HG03175 (cell line): ENCODE results near the gene ARHGEF3.

Experiments used
- ATAC-seq: cut with Tn5 transposase; IDR thresholded peaks from one replicate; pipeline ENCODE4 v1.9.1; 2021; ENCODE audit warnings: mild to moderate bottlenecking, moderate library complexity; ENCODE audit not compliant: unreplicated experiment

ARHGEF3 gene

DNA sequence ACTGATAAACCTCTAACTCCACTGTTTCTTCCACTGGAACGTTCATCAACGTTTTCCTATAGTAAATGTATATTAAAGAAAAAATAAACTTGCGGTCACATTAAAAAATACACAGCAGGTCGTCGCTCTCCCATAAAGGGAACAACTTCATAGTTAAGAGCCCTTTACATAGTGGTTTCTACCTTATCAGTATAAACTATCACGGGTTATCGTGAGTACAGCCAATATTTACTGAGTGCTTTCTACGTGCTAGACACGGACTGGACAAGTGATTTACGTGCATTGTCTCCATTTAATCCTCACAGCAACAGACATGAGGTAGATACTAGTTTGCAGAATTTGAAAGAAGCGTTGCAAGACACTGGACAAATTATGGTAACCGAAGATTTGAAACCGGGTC is 117.7 kb downstream of the ARHGEF3 start:
- ATAC-seq = no peak

DNA sequence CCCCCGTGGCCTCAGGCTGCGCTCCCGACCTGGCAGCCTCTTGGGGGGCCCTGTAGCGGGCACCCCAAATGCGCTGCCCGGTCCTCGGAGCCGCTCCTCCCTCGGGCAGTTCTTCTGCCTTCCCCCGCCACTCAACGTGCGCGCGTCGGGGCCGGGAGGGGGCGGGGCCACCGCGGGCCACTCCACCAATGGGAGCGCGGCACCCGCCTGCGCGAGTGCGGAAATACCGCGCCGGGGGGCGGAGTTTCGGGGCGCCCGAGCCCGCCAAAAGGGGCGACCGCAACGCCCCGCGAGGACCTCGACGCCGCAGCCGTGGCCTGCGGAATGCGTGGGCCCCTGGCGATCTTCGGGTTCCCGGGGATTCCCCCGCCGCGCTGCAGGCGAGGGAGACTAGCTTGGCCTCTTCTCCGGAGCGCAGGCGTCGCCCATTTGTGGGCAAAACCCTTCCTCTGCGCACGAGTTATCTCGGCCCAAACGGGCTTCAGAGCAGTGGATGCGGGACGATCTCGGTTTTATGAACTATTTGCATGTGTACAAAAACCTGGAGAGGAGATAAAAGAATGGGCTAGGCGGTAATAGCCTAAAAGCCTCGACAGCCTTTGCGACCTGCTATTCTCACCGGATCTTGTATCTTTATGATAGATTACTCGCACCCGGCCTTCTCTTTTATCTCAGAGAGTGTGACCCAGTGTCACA is 118.5 kb downstream of the ARHGEF3 start, which contains the start of gene TASOR:
Gene TASOR (minus strand): TSS at position 144 of the 696 bp plus-strand sequence. CDS start 259 bp downstream, outside the sequence.
- peak; percentile 80 for ATAC-seq

DNA sequence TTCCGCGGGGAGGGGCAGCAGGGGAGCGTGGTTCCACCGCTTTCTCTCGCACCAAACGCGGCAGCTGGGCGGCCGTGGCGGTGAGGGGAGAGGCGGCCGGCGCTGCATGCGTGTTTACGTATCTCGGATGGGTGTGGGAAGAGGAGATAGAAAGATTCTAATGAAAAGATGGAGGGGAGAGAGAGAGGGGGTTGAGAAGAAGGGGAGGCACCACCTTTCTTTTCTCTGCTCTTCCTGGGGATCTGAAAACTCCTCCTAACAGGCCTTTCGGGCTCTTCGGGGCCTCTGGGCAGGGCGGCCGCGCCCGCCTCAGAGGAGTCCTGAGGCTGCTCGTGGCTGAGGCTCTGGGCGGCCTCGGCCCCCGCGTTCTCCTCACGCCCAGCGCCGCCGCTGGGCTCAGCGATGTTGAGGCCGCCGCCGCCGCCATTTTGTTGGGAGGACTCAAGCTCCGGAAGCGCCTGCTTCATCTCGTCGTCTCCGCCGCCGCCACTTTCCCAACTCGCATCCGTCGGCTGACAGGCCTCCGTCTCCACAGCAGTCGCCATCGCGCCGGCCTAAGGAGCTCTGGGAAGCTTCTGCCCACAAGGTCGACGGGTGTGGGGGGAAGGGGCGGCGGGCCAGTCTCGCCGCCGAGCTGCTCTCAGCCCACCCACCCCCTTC is 119.2 kb downstream of the ARHGEF3 start:
- peak; percentile 71 for ATAC-seq

DNA sequence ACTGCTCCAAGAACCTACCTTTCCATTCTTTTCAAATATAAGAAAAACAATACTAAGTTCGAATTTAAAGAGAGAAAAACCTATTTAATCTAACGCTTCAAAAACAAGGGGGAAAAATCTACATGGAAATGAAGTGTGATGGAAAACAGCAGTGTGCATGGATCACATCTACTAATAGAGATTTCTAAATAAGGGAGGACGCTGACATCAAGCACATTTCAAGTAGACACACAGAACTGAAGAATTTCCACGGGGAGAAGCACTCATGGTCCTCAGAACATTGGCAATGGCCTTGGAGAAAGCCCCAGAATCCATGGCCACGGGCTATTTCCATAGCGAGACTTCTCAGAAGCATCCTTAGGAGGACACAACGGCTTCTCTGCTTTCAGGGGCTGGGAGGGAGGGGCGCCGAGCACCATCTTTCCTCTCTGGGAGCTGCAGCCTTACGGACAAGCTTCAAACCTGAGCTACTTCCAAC is 119.7 kb downstream of the ARHGEF3 start:
- ATAC-seq = peak; percentile 1

DNA sequence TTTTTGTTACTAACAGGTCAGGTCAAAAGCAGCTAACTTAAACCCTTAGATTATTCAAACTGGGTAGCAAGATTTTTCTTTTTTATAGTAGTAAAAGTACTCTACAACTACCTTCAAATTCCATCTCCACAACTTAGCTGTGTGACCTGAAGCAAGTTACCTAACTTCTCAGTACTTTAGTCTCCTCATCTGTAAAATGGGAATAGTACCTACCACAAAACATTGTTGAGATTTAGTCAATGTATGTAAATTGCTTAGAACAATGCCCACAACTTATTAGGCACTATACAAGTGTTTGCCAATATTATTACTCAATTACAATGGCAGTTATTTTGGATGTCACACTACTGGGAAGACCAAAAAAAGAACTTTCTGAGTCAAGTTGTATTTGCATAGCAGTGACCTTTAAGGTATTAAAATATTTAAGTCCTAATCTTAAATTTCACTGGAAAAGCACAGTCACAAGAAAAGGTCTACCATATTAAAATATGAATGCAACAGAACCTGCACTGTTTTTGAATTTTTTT is 121.6 kb downstream of the ARHGEF3 start:
- no peak for ATAC-seq
